DMS53 treated with DMSO at 0.1 percent for 48 hours (cell line): ENCODE measurements around the gene PRR22.
A peak's percentile ranks its signal among the peaks of the same experiment; 100 is the strongest.
"Not testable (repeated sequence)": the region's sequence is repeated elsewhere in the genome, so short reads cannot be mapped to it uniquely, and the experiment has no call there.

Experiments used
- DNase-seq: peaks from one replicate; lab custom pipeline; 2025; ENCODE audit not compliant: unreplicated experiment; lab: John Stamatoyannopoulos, UW

Gene PRR22

DNA sequence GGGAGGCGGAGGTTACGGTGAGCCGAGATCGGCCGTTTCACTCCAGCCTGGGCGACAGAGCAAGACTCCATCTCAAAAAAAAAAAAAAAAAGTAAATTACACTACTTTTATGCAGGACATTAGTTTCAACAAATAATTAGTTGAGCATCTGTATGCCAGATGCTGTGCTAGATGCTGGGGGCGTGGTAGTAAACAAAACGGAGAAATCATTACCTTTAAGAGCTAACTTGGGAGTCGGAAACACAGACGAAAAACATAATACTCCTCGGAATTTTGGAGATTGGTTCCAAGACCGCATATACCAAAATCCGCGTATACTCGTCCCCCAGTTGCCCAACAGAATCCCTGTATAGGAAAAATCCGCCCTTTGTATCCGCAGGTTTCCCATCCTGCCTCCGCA lies 7.7 kb upstream of the PRR22 start:
- no peak for DNase-seq

- DNase-seq = peak; percentile 80
These were observed 6.3 kb upstream of the PRR22 start, which contains the start of gene DUS3L for GRCh38 chr19:5790559-5791520. Gene DUS3L, minus strand, starts transcription at chr19:5791163. Its CDS starts 22 bp downstream, at chr19:5791141.

GRCh38 chr19:5789886-5790558 lies 5.5 kb upstream of the PRR22 start:
- DNase-seq = no peak

DNA sequence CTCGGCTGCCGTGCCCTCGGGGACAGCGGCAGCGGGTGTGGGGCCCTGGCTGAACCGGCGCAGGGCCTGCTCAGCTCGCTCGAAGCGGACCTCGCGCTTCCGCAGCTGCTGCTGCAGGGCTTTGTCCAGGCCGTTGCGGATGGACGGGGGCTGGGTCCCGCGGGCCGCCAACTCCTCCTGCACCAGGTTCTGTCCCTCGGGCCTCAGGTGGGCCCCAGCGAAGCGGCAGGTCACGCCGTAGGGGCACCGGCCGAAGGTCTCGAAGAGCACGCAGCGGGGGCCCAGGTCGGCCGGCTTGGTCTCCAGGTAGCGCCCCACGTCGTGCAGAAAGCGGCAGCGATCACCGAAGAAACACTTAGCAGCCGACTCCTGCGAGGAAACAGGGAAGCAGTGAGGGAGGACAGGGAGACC lies 4.8 kb upstream of the PRR22 start:
- no peak for DNase-seq

DNA sequence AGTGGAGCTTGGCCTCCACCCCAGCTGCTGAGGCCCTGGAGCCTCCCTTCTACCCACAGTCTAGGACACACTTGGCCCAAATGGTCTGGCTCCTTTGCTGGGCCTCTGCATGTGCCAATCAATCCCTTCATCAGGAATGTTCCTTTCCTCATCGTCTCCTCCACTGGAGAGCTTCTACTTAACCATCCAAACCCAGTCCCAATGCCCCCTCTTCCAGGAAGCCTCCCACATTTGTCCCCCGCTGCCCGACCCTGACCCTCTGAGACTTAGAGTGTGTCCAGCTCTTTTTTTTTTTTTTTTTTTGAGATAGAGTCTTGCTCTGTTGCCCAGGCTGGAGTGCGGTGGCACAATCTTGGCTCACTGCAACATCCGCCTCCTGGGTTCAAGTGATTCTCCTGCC lies 3.9 kb upstream of the PRR22 start:
- no peak for DNase-seq

- no peak for DNase-seq
These were observed 3.0 kb upstream of the PRR22 start for GRCh38 chr19:5787409-5788182.

DNA sequence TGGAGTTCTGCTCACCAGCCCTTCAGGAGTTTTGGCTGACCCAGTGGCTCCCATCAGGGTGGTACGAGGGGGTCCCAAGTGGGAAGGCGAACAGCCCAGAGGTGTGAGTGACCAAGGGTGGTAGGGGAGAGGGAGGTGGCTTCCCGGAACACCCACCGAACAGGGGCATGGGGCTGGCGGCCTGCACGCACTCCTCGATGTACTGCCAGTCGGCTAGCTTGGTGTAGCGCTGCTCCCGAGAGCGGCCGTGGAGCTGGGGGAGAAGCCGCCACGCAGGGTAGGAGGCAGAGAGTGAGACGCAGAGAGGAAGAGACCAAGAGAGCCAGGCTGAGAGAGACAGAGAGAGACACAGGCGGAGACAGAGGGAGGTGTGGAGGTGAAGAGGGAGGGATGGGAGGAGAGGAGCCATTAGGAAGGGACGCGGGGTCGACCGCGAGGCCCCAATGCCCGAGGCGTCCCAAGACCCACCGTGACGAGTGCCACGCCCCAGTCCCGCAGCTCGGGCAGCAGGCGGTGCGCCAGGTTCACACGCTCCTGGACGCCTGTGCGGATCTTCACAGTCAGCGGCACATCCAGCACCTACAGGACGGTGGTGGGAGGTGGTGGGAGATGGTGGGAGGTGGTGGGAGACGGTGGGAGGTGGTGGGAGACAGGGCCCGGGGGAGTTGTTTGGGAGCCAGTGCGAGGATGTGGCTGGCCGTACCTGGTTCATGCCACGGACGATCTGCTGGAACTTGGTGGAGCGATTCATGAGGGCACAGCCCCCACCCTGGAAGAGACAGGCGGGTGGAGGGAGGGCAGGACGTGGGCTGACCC lies 2.3 kb upstream of the PRR22 start:
- DNase-seq = no peak

DNA sequence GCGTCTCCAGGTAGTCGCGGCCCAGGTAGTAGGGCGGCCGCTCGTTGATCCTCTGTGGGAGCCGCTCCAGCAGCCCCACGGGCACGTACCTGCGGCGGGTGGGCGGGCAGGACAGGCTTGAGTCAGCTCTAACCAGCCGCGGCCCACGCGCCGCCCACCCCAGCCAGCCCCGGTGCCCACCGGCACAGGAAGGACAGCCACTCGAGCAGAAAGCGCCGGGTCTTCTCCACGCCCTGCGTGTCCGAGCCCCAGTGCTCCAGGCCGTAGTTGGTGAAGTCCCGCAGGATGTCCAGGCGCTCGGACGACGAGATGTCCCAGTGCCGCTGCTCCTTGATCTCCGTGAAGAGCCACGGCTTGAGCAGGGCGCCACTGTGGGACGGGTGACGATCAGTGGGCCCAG lies 877 bp upstream of the PRR22 start:
- DNase-seq = no peak

- no peak for DNase-seq
These were observed 1.3 kb downstream of the PRR22 start for GRCh38 chr19:5782945-5783919.

DNA sequence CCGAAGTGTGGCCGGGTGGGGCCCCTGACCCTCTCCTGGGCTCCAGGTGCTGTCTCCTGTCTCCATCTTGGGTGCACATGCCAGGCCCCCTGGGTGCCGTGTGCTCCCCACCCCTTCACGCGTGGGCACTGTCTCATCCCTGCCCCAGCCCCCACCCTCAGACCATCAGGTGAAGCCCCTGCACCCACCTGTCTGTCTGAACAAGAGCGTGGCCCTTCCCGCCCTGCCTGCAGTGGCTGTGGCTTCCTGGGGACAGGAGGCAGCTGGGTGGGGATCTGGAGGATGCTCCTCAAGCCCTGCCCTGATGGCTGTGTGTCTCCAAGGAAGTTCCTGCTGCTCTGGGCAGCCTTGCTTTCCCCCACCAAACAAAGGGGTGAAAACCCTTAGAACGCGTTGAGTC lies 2.2 kb downstream of the PRR22 start:
- no peak for DNase-seq

DNA sequence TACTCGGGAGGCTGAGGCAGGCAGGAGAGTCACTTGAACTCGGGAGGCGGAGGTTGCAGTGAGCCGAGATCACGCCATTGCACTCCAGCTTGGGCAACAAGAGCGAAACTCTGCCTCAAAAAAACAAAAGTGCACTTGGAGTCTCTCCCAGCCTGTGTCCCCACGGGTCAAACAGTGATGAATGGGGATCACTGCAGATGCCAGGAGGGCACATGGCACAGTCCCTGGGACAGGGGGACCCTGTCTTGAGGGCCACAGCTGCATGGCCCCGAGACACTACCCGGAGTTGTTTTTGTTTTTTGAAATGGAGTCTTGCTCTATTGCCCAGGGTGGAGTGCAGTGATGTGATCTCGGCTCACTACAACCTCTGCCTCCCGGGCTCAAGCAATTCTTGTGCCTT lies 3.6 kb downstream of the PRR22 start:
- DNase-seq = not testable (repeated sequence)

DNA sequence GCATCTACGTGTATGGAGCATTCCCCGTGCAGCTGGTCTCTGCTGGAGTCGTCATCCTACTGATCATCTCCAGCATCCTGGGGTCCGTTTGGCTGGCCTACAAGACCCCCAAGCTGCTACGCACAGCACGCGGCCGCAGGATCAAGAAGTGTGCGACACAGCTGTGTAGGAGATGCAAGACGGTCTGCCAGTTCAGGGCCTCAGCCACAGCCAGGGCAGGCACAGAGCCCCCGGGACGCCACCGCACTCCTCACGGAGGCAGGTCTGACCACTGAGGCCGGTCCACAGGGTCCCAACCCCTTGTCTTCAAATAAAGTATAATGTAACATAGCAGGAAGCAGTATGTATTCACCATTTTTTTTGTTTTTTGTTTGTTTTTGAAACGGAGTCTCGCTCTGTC lies 6.1 kb downstream of the PRR22 start:
- no peak for DNase-seq

GRCh38 chr19:5775668-5776309 lies 8.8 kb downstream of the PRR22 start:
- DNase-seq = no peak

DNA sequence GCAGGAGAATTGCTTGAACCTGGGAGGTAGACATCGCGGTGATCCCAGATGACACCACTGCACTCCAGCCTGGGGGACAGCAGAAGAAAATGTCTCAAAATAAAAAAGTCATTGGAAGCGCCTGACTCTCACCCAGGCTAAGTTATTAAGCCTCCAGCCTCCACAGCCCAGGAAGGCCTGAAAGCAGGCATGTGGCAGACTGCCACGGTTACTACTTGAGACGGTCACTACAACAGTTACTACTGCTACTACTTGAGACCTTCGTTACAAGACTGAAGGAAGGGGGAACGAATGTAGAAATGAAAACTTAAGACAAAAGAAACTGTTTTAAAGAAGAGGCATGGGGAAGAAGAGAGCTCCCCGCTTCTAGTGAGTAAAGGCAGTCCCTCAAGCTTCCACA lies 9.6 kb downstream of the PRR22 start:
- no peak for DNase-seq

DNA sequence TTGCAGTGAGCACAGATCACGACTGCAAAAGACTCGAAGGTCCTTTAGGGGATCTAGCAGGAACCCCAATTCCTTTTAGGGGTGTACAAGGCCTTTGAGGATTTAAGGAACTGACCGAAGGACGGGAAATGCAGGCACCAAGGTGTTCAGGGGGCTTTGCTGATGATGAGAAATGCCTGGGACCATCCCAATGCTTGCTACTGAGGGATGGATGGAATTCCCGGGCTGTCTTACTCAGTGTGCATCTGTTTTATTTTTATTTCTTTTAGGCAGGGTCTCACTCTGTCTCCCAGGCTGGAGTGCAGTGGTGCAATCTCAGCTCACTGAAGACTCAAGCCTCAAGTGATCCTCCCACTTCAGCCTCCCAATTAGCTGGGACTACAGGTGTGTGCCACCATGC lies 11.3 kb downstream of the PRR22 start:
- DNase-seq = no peak

DNA sequence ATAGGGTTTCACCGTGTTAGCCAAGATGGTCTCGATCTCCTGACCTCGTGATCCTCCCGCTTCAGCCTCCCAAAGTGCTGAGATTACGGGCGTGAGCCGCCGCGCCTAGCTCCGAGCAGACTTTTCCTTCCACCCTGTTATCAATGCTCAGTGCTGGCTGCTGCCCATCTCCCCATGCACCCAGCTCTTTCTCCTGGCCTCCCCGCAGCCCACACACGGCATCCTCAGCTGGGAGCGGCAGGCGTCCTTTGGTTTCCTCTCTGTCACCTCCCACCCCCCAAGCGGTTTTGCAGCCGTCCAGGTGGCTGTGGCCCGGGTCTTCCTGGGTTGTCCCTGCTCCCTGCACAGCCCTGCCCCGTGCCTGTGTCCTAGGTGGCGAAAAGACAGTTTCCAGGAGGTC lies 12.1 kb downstream of the PRR22 start:
- no peak for DNase-seq

DNA sequence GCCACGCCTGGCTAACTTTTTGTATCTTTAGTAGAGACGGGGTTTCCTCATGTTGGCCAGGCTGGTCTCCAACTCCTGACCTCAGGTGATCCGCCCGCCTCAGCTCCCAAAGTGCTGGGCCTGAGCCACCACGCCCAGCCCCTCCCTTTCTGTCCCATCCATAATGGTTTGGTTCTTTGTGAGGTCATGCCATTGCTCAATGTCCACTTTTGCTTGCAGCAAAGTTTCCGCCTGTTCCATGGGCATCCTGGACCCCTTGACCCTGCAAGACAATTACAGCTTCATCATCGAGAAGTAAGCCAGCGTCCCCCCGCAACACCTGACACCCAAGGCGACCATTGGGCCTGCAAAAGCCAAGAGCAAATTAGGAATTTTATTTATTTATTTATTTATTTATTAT lies 16.6 kb downstream of the PRR22 start:
- no peak for DNase-seq

- no peak for DNase-seq
These were observed 19.3 kb downstream of the PRR22 start for GRCh38 chr19:5765220-5765619.

DNA sequence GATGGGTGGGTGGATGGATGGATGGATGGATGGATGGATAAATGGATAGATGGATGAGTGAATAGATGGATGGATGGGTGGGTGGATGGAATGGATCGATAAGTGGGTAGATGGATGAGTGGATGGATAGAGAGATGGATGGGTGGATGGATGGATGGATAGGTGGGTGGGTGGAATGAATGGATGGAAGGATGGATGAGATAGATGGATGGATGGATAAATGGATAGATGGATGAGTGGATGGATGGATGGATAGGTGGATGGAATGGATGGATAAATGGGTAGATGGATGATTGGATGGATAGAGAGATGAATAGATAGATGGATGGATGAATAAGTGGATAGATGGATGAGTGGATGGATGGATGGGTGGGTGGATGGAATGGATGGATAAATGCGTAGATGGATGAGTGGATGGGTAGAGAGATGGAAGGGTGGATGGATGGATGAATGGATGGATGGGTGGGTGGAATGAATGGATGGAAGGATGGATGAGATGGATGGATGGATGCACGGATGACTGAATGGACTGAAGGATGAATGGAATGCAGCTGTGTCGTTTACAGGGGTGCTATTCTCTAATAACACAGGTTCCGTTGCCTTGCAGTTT lies 21.8 kb downstream of the PRR22 start:
- no peak for DNase-seq
